H54 (cell line): ENCODE measurements around the gene LRCOL1.

Experiments
- DNase-seq: peaks from one replicate; pipeline ENCODE4 v3.0.0; 2011; ENCODE audit warnings: low spot score, mixed read lengths; ENCODE audit not compliant: insufficient read length
- FAIRE-seq: peaks from 3 replicates; lab custom pipeline; 2011; peaks lifted over from hg19 to GRCh38; lab: Jason Lieb, UNC
- POLR2A ChIP-seq: IDR thresholded peaks from 2 replicates; pipeline ENCODE4 v1.6.1; 2011; ENCODE audit warnings: low read depth, mild to moderate bottlenecking, low read length

The LRCOL1 gene

GRCh38 chr12:132618683-132619043 is 8.3 kb upstream of the LRCOL1 start, which contains the start of gene P2RX2:
TSS of gene P2RX2 (plus strand) at chr12:132618776. CDS start at chr12:132618817, 41 bp downstream.
- TF ChIP-seq POLR2A = no peak
- FAIRE-seq = no peak
- no peak for DNase-seq

- FAIRE-seq = no peak
- DNase-seq = no peak
- TF ChIP-seq POLR2A = no peak
Measured at GRCh38 chr12:132617822-132618682, 7.7 kb upstream of the LRCOL1 start.

GRCh38 chr12:132617135-132617701 is 6.8 kb upstream of the LRCOL1 start:
- no peak for FAIRE-seq
- no peak for DNase-seq
- no peak for TF ChIP-seq POLR2A

- TF ChIP-seq POLR2A = no peak
- no peak for DNase-seq
- FAIRE-seq = no peak
Measured at GRCh38 chr12:132615579-132616038, 5.2 kb upstream of the LRCOL1 start.

GRCh38 chr12:132614861-132615578 is 4.6 kb upstream of the LRCOL1 start:
- peak; percentile 70 for FAIRE-seq

GRCh38 chr12:132614029-132614428 is 3.6 kb upstream of the LRCOL1 start:
- TF ChIP-seq POLR2A = no peak
- FAIRE-seq (no peak), DNase-seq (no peak)

More at GRCh38 chr12:132614861-132615578, 4.6 kb upstream of the LRCOL1 start:
- TF ChIP-seq POLR2A = no peak
- DNase-seq = peak; percentile 89

GRCh38 chr12:132611620-132612019 is 1.2 kb upstream of the LRCOL1 start:
- DNase-seq (no peak), FAIRE-seq (no peak)
- TF ChIP-seq POLR2A = no peak

- no peak for TF ChIP-seq POLR2A
- no peak for FAIRE-seq
- no peak for DNase-seq
Measured at GRCh38 chr12:132610866-132611602, 652 bp upstream of the LRCOL1 start.

- FAIRE-seq (no peak), DNase-seq (no peak)
- TF ChIP-seq POLR2A = no peak
Measured at GRCh38 chr12:132608231-132609171, 1.9 kb downstream of the LRCOL1 start.

GRCh38 chr12:132606927-132607326 is 3.5 kb downstream of the LRCOL1 start:
- no peak for TF ChIP-seq POLR2A
- no peak for DNase-seq
- FAIRE-seq = no peak

- FAIRE-seq (no peak), DNase-seq (no peak)
- TF ChIP-seq POLR2A = no peak
Measured at GRCh38 chr12:132606466-132606865, 3.9 kb downstream of the LRCOL1 start.

- no peak for FAIRE-seq
- TF ChIP-seq POLR2A = no peak
Measured at GRCh38 chr12:132605892-132606291, 4.5 kb downstream of the LRCOL1 start.

More at GRCh38 chr12:132605892-132606291, 4.5 kb downstream of the LRCOL1 start:
- DNase-seq = no peak
